GM23338 (cell line): Measurements from ENCODE around the gene TNFSF13B.

Experiments used
- CREB1 ChIP-seq: fragments of 250-450 bp; sonication (Bioruptor Pico); IDR thresholded peaks from 2 replicates; pipeline ENCODE4 v1.5.0; 2020; ENCODE audit warnings: low read depth, mild to moderate bottlenecking, moderate library complexity
- EZH2 ChIP-seq: fragments of 200-600 bp; sonication (generic); IDR thresholded peaks from one replicate; pipeline ENCODE4 v1.8.0; 2017; ENCODE audit warnings: antibody characterized with exemption, mild to moderate bottlenecking, low read depth; ENCODE audit not compliant: unreplicated experiment
- EZH2phosphoT487 ChIP-seq: fragments of 200-600 bp; sonication (generic); IDR thresholded peaks from one replicate; pipeline ENCODE4 v1.8.1; 2018; ENCODE audit warnings: antibody characterized with exemption; ENCODE audit not compliant: unreplicated experiment
- JUNB ChIP-seq: IDR thresholded peaks from one replicate; pipeline ENCODE4 v1.6.1; 2016; ENCODE audit warnings: antibody characterized with exemption; ENCODE audit not compliant: unreplicated experiment
- NANOG ChIP-seq: IDR thresholded peaks from 2 replicates; pipeline ENCODE4 v1.6.1; 2016; ENCODE audit warnings: antibody characterized with exemption, borderline replicate concordance
- POLR2AphosphoS5 ChIP-seq: IDR thresholded peaks from 2 replicates; pipeline ENCODE4 v1.6.1; 2016; ENCODE audit warnings: antibody characterized with exemption, low read depth
- ZNF114 ChIP-seq: fragments of 250-450 bp; sonication (Bioruptor Pico); IDR thresholded peaks from 2 replicates; pipeline ENCODE4 v1.5.0; 2020; ENCODE audit warnings: mild to moderate bottlenecking, moderate library complexity
- ZNF331 ChIP-seq: fragments of 250-450 bp; sonication (Bioruptor Pico); IDR thresholded peaks from 2 replicates; pipeline ENCODE4 v1.5.0; 2020; ENCODE audit warnings: low read depth, mild to moderate bottlenecking, moderate library complexity
- TF ChIP-seq, protein P1 (sequence below), 2 experiments: fragments of 200-600 bp in 1 of 2; sonication (generic) in 1 of 2; conservative IDR thresholded peaks; 2 replicates each; pipeline versions ENCODE4 v1.5.1 to v1.6.1; 2016 to 2017; ENCODE audit warnings: antibody characterized with exemption in 2 of 2, low read depth in 2 of 2, mild to moderate bottlenecking in 2 of 2, moderate library complexity in 1 of 2
- TF ChIP-seq, protein P2 (sequence below): IDR thresholded peaks from one replicate; pipeline ENCODE4 v1.6.1; 2018; ENCODE audit warnings: antibody characterized with exemption; ENCODE audit not compliant: unreplicated experiment
- TF ChIP-seq, protein P3 (sequence below): fragments of 250-450 bp; sonication (Bioruptor Pico); IDR thresholded peaks from 2 replicates; pipeline ENCODE4 v1.5.0; 2020; ENCODE audit warnings: mild to moderate bottlenecking, moderate library complexity

DNA sequence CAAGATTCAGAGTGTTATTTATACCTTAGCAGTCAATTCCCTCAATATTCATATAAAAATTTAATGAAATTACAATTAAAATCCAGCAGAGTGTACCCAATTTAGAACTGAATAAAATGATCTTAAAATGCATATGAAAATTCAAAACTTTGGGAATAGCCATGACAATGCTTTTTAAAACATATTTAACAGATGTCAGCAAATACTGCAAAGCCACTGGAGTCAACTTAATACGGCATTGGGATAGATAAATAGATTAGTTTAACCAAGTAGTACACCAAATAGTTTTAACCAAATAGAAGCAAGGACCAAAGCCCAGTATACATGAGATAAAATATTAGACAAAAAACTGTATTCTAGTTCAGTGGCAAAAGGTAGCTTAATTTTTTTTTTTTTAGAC is 79.8 kb downstream of the TNFSF13B start:
- TF ChIP-seq, protein P1, sequence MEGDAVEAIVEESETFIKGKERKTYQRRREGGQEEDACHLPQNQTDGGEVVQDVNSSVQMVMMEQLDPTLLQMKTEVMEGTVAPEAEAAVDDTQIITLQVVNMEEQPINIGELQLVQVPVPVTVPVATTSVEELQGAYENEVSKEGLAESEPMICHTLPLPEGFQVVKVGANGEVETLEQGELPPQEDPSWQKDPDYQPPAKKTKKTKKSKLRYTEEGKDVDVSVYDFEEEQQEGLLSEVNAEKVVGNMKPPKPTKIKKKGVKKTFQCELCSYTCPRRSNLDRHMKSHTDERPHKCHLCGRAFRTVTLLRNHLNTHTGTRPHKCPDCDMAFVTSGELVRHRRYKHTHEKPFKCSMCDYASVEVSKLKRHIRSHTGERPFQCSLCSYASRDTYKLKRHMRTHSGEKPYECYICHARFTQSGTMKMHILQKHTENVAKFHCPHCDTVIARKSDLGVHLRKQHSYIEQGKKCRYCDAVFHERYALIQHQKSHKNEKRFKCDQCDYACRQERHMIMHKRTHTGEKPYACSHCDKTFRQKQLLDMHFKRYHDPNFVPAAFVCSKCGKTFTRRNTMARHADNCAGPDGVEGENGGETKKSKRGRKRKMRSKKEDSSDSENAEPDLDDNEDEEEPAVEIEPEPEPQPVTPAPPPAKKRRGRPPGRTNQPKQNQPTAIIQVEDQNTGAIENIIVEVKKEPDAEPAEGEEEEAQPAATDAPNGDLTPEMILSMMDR (conservative IDR thresholded peaks at IDR 0.05; ENCODE audit: low read depth in 2 of 2), result no peak
- TF ChIP-seq JUNB, result no peak
- TF ChIP-seq CREB1 (CRISPR knock-in tag), result no peak
- no peak for TF ChIP-seq EZH2
- TF ChIP-seq POLR2AphosphoS5, result no peak
- TF ChIP-seq ZNF114 (CRISPR knock-in tag), result no peak
- TF ChIP-seq EZH2phosphoT487, result no peak
- TF ChIP-seq, protein P2, sequence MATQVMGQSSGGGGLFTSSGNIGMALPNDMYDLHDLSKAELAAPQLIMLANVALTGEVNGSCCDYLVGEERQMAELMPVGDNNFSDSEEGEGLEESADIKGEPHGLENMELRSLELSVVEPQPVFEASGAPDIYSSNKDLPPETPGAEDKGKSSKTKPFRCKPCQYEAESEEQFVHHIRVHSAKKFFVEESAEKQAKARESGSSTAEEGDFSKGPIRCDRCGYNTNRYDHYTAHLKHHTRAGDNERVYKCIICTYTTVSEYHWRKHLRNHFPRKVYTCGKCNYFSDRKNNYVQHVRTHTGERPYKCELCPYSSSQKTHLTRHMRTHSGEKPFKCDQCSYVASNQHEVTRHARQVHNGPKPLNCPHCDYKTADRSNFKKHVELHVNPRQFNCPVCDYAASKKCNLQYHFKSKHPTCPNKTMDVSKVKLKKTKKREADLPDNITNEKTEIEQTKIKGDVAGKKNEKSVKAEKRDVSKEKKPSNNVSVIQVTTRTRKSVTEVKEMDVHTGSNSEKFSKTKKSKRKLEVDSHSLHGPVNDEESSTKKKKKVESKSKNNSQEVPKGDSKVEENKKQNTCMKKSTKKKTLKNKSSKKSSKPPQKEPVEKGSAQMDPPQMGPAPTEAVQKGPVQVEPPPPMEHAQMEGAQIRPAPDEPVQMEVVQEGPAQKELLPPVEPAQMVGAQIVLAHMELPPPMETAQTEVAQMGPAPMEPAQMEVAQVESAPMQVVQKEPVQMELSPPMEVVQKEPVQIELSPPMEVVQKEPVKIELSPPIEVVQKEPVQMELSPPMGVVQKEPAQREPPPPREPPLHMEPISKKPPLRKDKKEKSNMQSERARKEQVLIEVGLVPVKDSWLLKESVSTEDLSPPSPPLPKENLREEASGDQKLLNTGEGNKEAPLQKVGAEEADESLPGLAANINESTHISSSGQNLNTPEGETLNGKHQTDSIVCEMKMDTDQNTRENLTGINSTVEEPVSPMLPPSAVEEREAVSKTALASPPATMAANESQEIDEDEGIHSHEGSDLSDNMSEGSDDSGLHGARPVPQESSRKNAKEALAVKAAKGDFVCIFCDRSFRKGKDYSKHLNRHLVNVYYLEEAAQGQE, result no peak
- TF ChIP-seq NANOG, result no peak
- TF ChIP-seq, protein P3, sequence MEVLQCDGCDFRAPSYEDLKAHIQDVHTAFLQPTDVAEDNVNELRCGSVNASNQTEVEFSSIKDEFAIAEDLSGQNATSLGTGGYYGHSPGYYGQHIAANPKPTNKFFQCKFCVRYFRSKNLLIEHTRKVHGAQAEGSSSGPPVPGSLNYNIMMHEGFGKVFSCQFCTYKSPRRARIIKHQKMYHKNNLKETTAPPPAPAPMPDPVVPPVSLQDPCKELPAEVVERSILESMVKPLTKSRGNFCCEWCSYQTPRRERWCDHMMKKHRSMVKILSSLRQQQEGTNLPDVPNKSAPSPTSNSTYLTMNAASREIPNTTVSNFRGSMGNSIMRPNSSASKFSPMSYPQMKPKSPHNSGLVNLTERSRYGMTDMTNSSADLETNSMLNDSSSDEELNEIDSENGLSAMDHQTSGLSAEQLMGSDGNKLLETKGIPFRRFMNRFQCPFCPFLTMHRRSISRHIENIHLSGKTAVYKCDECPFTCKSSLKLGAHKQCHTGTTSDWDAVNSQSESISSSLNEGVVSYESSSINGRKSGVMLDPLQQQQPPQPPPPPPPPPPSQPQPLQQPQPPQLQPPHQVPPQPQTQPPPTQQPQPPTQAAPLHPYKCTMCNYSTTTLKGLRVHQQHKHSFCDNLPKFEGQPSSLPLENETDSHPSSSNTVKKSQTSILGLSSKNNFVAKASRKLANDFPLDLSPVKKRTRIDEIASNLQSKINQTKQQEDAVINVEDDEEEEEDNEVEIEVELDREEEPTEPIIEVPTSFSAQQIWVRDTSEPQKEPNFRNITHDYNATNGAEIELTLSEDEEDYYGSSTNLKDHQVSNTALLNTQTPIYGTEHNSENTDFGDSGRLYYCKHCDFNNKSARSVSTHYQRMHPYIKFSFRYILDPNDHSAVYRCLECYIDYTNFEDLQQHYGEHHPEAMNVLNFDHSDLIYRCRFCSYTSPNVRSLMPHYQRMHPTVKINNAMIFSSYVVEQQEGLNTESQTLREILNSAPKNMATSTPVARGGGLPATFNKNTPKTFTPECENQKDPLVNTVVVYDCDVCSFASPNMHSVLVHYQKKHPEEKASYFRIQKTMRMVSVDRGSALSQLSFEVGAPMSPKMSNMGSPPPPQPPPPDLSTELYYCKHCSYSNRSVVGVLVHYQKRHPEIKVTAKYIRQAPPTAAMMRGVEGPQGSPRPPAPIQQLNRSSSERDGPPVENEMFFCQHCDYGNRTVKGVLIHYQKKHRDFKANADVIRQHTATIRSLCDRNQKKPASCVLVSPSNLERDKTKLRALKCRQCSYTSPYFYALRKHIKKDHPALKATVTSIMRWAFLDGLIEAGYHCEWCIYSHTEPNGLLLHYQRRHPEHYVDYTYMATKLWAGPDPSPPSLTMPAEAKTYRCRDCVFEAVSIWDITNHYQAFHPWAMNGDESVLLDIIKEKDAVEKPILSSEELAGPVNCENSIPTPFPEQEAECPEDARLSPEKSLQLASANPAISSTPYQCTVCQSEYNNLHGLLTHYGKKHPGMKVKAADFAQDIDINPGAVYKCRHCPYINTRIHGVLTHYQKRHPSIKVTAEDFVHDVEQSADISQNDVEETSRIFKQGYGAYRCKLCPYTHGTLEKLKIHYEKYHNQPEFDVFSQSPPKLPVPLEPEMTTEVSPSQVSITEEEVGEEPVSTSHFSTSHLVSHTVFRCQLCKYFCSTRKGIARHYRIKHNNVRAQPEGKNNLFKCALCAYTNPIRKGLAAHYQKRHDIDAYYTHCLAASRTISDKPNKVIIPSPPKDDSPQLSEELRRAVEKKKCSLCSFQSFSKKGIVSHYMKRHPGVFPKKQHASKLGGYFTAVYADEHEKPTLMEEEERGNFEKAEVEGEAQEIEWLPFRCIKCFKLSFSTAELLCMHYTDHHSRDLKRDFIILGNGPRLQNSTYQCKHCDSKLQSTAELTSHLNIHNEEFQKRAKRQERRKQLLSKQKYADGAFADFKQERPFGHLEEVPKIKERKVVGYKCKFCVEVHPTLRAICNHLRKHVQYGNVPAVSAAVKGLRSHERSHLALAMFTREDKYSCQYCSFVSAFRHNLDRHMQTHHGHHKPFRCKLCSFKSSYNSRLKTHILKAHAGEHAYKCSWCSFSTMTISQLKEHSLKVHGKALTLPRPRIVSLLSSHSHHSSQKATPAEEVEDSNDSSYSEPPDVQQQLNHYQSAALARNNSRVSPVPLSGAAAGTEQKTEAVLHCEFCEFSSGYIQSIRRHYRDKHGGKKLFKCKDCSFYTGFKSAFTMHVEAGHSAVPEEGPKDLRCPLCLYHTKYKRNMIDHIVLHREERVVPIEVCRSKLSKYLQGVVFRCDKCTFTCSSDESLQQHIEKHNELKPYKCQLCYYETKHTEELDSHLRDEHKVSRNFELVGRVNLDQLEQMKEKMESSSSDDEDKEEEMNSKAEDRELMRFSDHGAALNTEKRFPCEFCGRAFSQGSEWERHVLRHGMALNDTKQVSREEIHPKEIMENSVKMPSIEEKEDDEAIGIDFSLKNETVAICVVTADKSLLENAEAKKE (CRISPR knock-in tag), result no peak
- TF ChIP-seq ZNF331, result no peak
